8988T (cell line): ENCODE data around the gene GH2.
"Not testable (repeated sequence)": the region's sequence is repeated elsewhere in the genome, so short reads cannot be mapped to it uniquely, and the experiment has no call there.

Experiments
- DNase-seq: peaks from one replicate; pipeline ENCODE4 v3.0.0; 2011

Gene GH2

GRCh38 chr17:63871646-63872365 lies 9.9 kb downstream of the GH2 start:
- DNase-seq = not testable (repeated sequence)

- not testable (repeated sequence) for DNase-seq
These were observed 11.5 kb downstream of the GH2 start for GRCh38 chr17:63870292-63870665.

- not testable (repeated sequence) for DNase-seq
These were observed 12.1 kb downstream of the GH2 start for GRCh38 chr17:63869491-63870291.

DNA sequence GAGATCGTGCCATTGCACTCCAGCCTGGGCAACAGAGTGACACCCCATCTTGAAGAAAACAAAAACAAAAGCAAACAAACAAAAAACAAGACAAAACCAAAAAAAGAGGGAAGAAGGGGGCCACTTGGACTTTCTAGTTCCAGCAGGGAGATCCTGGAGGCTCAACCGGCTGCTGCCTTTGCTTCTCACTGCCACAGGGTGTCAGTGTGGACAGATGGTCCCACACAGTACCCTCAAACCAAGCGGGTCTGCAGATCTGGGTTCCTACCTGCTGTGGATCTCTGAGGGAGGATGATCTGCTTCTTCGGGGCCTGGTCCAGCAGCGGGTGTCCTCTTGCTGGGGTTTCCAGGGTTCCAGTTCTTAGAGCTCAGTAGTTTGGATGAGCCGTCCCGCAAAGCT lies 15.1 kb downstream of the GH2 start:
- DNase-seq = not testable (repeated sequence)

- DNase-seq = no peak
These were observed 22.5 kb downstream of the GH2 start for GRCh38 chr17:63859257-63859656.

- DNase-seq = not testable (repeated sequence)
These were observed 25.3 kb downstream of the GH2 start for GRCh38 chr17:63856425-63856824.

DNA sequence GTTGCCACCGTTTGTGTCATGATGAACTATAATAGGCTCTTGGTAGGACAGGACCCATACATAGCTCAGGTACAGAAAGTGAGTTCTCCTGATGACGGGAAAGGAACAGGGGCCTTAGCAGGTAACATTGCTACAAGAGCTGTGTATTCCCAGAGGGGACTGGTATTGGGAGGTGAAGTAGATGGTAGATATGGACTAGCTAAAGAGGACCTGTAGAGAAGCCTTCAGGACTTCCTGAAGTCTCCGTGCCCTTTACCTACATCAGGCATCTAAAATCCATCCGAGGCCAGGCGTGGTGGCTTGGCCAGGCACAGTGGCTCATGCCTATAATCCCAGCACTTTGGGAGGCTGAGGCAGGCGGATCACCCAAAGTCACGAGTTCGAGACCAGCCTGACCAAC lies 26.6 kb downstream of the GH2 start:
- DNase-seq = no peak

DNA sequence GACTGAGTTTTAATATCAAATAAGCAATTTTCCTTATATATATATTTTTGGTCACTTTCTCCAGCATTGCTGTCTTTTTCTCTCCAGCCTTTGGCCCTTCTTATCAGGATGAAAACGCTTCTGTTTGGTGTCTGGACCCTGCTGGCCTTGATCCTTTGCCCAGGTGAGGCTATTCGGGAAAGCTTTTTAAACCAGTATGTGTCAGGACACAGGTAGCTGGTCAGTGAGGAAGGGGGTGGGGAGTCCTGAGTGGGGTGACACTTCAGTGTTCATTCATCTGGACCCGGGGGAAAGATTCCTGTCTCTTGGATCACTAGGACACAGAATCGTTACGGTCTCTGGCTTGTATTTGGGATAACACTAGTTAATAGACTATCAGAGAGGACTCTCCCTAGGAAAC lies 27.0 kb downstream of the GH2 start:
- no peak for DNase-seq

DNA sequence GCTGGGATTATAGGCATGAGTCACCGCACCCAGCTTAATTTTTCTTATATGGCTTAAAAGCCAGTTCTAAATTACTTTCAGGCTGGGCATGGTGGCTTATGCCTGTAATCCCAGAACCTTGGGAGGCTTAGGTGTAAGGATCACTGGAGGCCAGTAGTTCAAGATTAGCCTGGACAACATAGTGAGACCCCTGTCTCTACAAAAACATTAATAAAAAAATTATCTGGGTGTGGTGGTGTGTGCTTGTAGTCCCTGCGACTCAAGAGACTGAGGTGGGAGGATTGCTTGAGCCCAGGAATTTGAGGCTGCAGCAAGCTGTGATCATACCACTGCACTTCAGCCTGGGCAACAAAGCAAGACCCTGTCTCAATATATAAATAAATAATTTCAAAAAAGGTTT lies 28.5 kb downstream of the GH2 start:
- DNase-seq = no peak

GRCh38 chr17:63850401-63850800 lies 31.3 kb downstream of the GH2 start:
- no peak for DNase-seq

DNA sequence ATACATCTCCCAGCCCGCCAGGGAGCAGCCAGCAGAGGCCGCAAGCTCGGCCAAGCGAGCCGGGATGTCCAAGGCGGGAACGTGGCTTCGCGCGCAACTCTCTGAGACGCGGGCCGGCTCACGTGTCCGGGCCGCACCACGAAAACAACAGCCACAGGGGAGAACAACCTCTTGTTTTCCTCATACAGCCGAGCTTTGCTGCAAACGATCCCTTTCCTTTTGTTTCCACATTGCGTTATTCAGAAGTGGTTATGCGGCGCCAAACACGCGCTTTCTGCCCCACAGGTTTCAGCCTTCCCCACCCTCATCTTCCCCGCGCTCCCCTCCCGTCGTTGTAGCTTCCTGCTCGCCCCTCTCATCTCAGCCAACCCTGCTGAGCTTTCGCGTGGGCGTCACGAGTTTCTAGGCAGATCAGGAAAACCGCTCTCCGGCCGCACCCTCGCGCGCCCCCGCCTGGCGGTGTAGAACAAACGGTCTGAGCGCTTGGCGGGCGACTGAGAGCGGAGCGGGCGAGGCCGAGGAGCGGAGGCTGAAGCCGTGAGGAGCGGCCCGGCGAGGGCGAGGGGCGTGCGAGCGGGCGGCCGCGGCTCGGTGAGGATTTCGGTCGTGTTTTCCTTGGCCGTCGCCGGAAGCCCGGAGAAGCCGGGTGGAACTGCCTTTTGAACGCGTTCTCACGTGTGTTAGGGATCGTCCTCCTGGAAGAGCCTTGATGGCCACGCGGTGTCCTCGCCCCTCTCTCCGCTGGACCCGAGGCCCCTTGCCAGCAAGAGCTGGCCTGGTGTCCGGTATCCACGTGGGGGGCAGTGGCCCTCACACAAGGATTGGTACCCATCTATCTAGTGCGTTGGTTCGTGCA lies 32.7 kb downstream of the GH2 start:
- DNase-seq = peak; percentile 88

DNA sequence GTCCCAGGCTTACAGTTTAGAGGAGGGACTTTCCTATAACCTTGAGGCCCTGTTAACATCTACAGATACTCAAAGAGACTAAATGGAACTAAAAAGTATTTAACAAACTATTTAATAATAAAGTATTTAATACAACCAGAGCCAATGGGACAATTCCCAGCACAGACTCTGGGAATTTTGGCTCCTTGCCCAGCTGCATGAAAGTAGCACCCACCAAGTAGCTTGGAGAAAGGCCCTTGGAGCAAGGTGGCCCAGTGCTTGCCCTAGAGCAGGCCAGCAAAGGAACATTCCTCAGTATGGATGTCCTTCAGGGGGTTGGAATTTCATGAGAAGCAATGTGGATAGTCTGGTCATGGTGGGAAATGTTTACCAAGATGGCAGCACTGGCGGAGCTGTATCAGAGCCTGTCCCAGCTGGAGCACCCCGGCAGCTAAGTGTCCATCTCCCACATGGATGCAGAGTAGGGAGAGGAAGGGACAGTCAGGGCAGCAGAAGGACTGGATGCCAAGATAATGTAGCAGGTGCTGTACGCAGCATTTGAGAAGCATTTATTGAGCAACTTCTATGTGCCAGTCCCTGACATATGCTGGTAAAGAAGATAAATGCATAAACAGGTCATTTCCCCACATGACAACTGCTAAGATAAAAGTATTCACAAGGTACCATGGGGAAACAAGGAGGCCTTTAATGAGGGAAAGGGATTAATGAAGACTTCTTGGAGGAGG lies 34.1 kb downstream of the GH2 start:
- DNase-seq = no peak

GRCh38 chr17:63845509-63845908 lies 36.2 kb downstream of the GH2 start:
- DNase-seq = no peak

- DNase-seq = no peak
These were observed 37.6 kb downstream of the GH2 start for GRCh38 chr17:63843910-63844677.

GRCh38 chr17:63843387-63843888 lies 38.3 kb downstream of the GH2 start:
- not testable (repeated sequence) for DNase-seq

DNA sequence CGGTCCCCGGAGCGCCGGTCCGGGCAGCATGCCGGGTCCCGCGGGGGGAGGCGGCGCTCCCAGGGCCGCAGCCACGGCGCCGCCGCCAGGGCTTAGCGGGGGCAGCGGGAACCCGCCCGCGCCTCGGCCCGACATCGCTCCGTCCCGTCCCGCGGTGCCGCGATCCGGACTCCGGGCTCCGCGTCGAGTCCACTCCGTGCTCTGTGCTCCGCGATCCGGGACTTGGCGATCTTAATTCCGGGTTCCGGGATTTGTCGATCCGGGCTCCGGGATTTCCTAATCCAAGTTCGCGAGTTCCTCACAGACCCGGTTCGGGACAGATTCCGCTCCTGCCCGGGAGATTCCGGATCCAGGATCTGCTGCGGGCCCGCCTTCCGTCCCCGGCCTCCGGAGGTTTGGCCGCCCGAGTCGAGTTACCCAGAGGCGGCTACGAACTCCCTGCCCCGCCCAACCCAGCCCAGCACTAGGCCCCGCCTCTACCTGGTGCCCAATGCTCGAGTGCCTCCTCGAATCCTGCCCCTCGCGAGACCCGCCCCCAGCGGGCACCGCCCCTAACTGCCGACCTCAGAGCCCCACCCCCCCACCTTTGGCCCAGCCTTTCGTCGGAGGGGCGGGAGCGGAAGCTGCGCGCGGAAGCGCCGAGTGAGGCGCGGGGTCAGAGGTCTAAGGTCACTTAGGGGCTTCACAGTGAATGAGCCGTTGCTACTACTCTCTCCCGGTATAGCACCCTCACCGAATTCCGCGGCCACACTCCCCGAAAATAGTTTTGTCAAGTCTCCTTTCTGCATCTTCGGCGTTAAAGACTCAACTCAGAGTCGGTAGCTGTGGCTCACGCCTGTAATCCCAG lies 39.0 kb downstream of the GH2 start, which contains the start of gene SMARCD2:
SMARCD2 (minus strand) TSS at position 146 of the 847 bp plus-strand sequence; CDS start at position 135, 11 bp downstream.
- peak; percentile 71 for DNase-seq

GRCh38 chr17:63842173-63842539 lies 39.6 kb downstream of the GH2 start:
- DNase-seq = no peak

GRCh38 chr17:63841350-63842172 lies 40.2 kb downstream of the GH2 start:
- no peak for DNase-seq

- no peak for DNase-seq
These were observed 41.0 kb downstream of the GH2 start for GRCh38 chr17:63840591-63841349.
